Transverse colon (tissue), 4 donors: ENCODE measurements around the gene CCDC86.

Source experiments
- POLR2A ChIP-seq: fragments of 450-650 bp; IDR thresholded peaks from one replicate; pipeline ENCODE4 v1.6.1; 2016; ENCODE audit warnings: antibody characterized with exemption, mild to moderate bottlenecking, moderate library complexity
- POLR2AphosphoS5 ChIP-seq, 3 donors: sonication (generic); formaldehyde crosslinking; IDR thresholded peaks; one replicate each; pipeline ENCODE4 v1.6.1; 2016; ENCODE audit warnings: antibody characterized with exemption in 3 of 3
- TF ChIP-seq, protein P1 (sequence below), 5 experiments: fragments of 200-600 bp in 3 of 5; fragments of 450-650 bp in 2 of 5; sonication (generic) in 3 of 5; IDR thresholded peaks; 1 replicate in 2 of 5; 2 replicates in 3 of 5; pipeline ENCODE4 v1.5.1; 2016 to 2017; ENCODE audit warnings: antibody characterized with exemption in 5 of 5, inconsistent platforms in 3 of 5, mild to moderate bottlenecking in 2 of 5, moderate library complexity in 1 of 5

DNA sequence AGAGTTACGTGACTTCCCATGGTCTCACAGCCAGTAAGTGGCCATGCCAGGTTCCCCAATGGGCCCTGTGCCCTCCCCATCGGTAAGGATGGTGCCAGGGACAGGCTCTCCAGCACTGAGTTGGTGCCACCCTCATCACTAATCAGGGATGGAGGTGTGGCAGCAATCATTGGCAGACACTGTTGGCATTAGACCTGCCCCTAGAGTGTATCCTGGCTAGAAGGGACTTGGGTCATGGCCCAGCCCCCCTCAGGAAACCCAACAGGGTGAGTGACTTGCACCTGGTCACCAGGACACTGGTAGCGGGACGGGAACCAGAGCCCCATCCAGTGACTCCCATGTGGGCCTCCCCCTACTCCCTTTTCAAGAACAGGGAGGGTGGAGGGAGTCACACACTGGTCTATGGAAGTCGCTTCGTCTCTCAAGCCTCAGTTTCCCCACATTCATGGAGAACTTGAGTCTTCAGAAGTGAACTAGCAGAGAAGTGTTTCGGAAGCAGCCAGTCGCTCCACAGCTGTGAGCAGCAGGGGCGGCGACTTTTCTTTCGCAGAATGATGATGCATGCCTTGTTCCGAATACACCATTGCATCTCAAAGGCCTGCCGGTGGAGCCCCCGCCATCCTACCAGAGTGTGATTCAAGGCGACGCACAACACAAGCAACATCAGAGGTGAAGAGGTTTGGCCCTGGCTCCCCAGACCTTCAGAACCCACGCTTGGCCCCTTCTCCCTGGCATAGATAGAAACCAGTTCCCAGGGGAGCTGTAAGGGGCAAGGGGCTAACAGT lies 43.9 kb upstream of the CCDC86 start:
- TF ChIP-seq POLR2AphosphoS5 (IDR thresholded peaks at IDR 0.05): no peak
- TF ChIP-seq, protein P1, sequence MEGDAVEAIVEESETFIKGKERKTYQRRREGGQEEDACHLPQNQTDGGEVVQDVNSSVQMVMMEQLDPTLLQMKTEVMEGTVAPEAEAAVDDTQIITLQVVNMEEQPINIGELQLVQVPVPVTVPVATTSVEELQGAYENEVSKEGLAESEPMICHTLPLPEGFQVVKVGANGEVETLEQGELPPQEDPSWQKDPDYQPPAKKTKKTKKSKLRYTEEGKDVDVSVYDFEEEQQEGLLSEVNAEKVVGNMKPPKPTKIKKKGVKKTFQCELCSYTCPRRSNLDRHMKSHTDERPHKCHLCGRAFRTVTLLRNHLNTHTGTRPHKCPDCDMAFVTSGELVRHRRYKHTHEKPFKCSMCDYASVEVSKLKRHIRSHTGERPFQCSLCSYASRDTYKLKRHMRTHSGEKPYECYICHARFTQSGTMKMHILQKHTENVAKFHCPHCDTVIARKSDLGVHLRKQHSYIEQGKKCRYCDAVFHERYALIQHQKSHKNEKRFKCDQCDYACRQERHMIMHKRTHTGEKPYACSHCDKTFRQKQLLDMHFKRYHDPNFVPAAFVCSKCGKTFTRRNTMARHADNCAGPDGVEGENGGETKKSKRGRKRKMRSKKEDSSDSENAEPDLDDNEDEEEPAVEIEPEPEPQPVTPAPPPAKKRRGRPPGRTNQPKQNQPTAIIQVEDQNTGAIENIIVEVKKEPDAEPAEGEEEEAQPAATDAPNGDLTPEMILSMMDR (IDR thresholded peaks at IDR 0.05): no peak
- no peak for TF ChIP-seq POLR2A
